Hepatocyte (in vitro differentiated cells): Measurements from ENCODE around the gene TNS2. TPM values are rescaled to one million over a fixed set of nuclear protein-coding genes. Genes with fewer than 3 reads are reported as not detected.

Source experiments
- DNase-seq: peaks from one replicate; pipeline ENCODE4 v3.0.0-alpha.2; 2016; ENCODE audit warnings: low spot score
- H2AFZ ChIP-seq: fragments of 200-600 bp; sonication (generic); 2 replicates; pipeline ENCODE4 v1.6.0; 2016; ENCODE audit warnings: antibody characterized with exemption, mild to moderate bottlenecking
- H3K27ac ChIP-seq: fragments of 200-600 bp; sonication (generic); 2 replicates; pipeline ENCODE4 v1.5.1; 2016; ENCODE audit warnings: mild to moderate bottlenecking
- H3K27me3 ChIP-seq: fragments of 200-600 bp; sonication (generic); 2 replicates; pipeline ENCODE4 v1.6.1; 2016
- H3K36me3 ChIP-seq: fragments of 200-600 bp; sonication (generic); replicated peaks from 2 replicates; pipeline ENCODE4 v1.5.1; 2016; ENCODE audit warnings: low read depth; ENCODE audit not compliant: insufficient read depth
- H3K4me1 ChIP-seq: fragments of 200-600 bp; sonication (generic); 2 replicates; pipeline ENCODE4 v1.5.1; 2016; ENCODE audit warnings: mild to moderate bottlenecking, moderate library complexity; ENCODE audit not compliant: insufficient read depth
- H3K4me2 ChIP-seq: fragments of 200-600 bp; sonication (generic); 2 replicates; pipeline ENCODE4 v1.6.0; 2016
- H3K4me3 ChIP-seq: fragments of 200-600 bp; sonication (generic); 2 replicates; pipeline ENCODE4 v1.5.1; 2016; ENCODE audit warnings: mild to moderate bottlenecking
- H3K79me2 ChIP-seq: fragments of 200-600 bp; sonication (generic); 2 replicates; pipeline ENCODE4 v1.6.0; 2017; ENCODE audit warnings: mild to moderate bottlenecking
- H3K9me2 ChIP-seq: fragments of 200-600 bp; sonication (generic); replicated peaks from 2 replicates; pipeline ENCODE4 v1.6.0; 2017; ENCODE audit warnings: mild to moderate bottlenecking; ENCODE audit not compliant: insufficient read depth
- H3K9me3 ChIP-seq: fragments of 200-600 bp; sonication (generic); 2 replicates; pipeline ENCODE4 v1.5.1; 2016; ENCODE audit warnings: low read depth, mild to moderate bottlenecking
- H4K20me1 ChIP-seq: fragments of 200-600 bp; sonication (generic); 2 replicates; pipeline ENCODE4 v1.6.0; 2016; ENCODE audit warnings: mild to moderate bottlenecking; ENCODE audit not compliant: insufficient read depth, poor library complexity, severe bottlenecking
- EZH2 ChIP-seq: fragments of 200-600 bp; sonication (generic); IDR thresholded peaks from 2 replicates; pipeline ENCODE4 v1.6.1; 2016; ENCODE audit warnings: antibody characterized with exemption, mild to moderate bottlenecking, borderline replicate concordance
- EZH2phosphoT487 ChIP-seq: fragments of 200-600 bp; sonication (generic); IDR thresholded peaks from one replicate; pipeline ENCODE4 v1.6.1; 2018; ENCODE audit warnings: antibody characterized with exemption, mild to moderate bottlenecking, low read depth, moderate library complexity; ENCODE audit not compliant: unreplicated experiment, severe bottlenecking
- WGBS: methylation state at CpG from one replicate; pipeline ENCODE4 v1.1.6; 2016; ENCODE audit warnings: low lambda C conversion rate; ENCODE audit errors: missing lambda C conversion rate; 5-methylcytosine and 5-hydroxymethylcytosine counted together
- polyA plus RNA-seq: library from polyadenylated mRNA; unstranded; fragments of >200 nt; fragmentation: Nextera tagmentation; extraction: Ambion mirVana; gene quantifications from 2 replicates; pipeline ENCODE4 v1.2.1, GENCODE V29; 2016
- total RNA-seq: library from RNA; depleted of rRNA; stranded (reverse); fragments of >200 nt; gene quantifications from 2 replicates; pipeline ENCODE4 v1.2.3, GENCODE V29; 2014
- TF ChIP-seq, protein P1 (sequence below): fragments of 200-600 bp; sonication (generic); IDR thresholded peaks from 2 replicates; pipeline ENCODE4 v1.5.1; 2016; ENCODE audit warnings: antibody characterized with exemption, mild to moderate bottlenecking; ENCODE audit not compliant: poor library complexity

The TNS2 gene
- total and polyA plus RNA-seq, 2 experiments from 2014 or later, result 15.9 to 32.2 TPM

DNA sequence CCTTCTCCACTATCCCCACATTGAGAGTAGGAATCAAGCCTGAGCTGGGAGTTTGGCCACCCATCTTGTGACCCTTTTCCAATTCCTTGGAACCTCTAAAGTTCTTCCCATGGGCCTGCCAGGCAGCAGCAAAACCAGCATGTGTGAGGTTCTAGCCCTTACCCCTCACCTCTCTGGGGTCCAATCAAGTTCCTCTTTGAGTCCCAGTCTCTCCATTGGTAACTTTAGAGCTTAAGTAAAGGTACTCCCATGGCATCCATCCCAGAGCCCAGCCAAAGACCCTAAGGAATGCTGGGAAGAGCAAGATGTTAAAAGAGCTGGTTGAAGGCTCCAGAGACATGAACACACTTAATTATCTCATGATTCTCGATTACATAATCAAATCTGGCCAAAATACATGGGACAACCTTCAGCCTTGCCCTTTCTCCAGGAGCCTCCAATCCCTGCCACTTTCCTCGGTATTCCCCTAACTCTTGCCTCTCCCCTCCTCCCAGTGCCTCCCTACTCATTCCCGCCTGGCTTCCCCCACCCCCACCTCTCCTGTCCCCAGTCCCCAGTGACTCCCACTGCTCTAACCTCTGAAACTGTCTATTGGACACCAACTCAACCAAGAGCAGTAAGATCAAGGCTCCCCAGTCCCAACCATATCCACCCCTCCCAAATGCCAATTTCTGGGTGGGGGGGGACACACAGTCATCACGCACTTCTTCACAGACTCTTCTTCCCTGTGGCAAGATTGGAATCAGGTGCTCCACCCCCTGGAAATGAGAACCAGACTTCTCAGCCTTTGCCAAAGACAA is 4.8 kb upstream of the TNS2 start:
- H3K36me3 ChIP-seq, result no peaks in the 10 kb centered on the region
- TF ChIP-seq EZH2 (no peak), EZH2phosphoT487 (no peak)
- TF ChIP-seq, protein P1, sequence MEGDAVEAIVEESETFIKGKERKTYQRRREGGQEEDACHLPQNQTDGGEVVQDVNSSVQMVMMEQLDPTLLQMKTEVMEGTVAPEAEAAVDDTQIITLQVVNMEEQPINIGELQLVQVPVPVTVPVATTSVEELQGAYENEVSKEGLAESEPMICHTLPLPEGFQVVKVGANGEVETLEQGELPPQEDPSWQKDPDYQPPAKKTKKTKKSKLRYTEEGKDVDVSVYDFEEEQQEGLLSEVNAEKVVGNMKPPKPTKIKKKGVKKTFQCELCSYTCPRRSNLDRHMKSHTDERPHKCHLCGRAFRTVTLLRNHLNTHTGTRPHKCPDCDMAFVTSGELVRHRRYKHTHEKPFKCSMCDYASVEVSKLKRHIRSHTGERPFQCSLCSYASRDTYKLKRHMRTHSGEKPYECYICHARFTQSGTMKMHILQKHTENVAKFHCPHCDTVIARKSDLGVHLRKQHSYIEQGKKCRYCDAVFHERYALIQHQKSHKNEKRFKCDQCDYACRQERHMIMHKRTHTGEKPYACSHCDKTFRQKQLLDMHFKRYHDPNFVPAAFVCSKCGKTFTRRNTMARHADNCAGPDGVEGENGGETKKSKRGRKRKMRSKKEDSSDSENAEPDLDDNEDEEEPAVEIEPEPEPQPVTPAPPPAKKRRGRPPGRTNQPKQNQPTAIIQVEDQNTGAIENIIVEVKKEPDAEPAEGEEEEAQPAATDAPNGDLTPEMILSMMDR, result no peak
- peak overlapping the region; percentile 94 for H3K27ac ChIP-seq
- H3K9me2 ChIP-seq, result no peaks in the 10 kb centered on the region
- DNase-seq, result no peak
- no peaks in the 10 kb centered on the region for H3K9me3 ChIP-seq
- no peaks in the 10 kb centered on the region for H3K27me3 ChIP-seq
- H3K4me1 ChIP-seq, result peaks cover 48% of the 10 kb centered on the region
- H3K4me2 ChIP-seq, result peak overlapping the region; percentile 93
- H3K79me2 ChIP-seq, result peaks cover 17% of the 10 kb centered on the region
- no peak overlapping the region for H3K4me3 ChIP-seq
- H4K20me1 ChIP-seq, result no peaks in the 10 kb centered on the region
- 70% methylated on average over 2 of the region's 4 CpGs for WGBS
- no peak overlapping the region for H2AFZ ChIP-seq

DNA sequence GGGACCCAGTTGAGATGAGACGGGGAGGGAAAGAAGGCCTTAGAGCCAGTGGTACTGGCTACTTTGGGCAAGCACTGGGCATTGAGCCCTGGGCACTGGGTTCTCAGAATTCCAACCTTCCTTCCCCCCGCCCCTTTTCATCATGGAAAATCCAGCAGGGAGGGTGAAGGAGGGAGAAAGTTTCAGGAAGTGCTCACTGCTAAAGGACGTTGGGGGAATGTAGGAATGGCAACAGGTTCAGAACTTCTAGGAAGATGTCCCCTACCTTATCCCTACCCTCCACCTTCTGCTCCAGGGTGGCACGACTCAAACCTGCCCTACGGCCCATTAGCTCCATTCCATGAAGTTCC is 4.2 kb upstream of the TNS2 start:
- TF ChIP-seq EZH2phosphoT487, result no peak
- no peak for TF ChIP-seq EZH2
- TF ChIP-seq, protein P1, result no peak
- 50% methylated on average over 5 of the region's 5 CpGs for WGBS
- Histone ChIP-seq H3K4me1 (peaks cover 53% of the 10 kb centered on the region), H3K36me3 (no peaks in the 10 kb centered on the region), H3K9me2 (no peaks in the 10 kb centered on the region), H3K27me3 (no peaks in the 10 kb centered on the region), H3K27ac (peak overlapping the region; percentile 94), H4K20me1 (no peaks in the 10 kb centered on the region), H3K9me3 (no peaks in the 10 kb centered on the region), H3K4me2 (peak overlapping the region; percentile 93), H2AFZ (no peak overlapping the region), H3K4me3 (peak overlapping the region; percentile 44), H3K79me2 (peaks cover 22% of the 10 kb centered on the region)
- peak; percentile 39 for DNase-seq

DNA sequence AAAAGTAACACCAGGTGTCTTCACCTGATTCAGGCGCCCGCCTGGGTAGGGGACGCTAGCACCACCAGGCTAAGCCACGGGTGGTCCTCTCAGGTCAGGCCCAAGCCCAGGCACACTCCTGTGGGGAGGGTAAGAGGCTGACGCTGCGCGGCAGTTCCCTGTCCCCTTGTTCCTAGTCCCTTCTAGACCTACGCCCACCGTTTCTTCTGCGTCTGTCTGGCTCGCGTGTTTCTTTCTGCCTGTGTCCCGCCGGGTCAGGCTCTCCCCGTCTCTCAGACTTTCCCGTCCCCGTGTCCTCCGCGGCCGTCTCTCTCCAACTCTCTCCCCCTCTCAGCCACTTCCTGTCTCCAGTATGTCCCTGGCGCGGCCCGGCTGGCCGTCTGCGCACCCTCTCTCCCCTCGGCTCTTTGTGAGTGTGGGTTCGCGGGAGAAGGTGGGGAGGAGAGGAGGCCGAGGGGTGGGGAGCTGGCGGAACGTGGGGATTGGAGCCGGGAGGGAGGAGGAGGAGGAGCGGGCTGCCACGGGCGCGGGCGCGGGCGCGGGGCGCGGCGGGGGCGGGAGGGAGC is 3.1 kb upstream of the TNS2 start:
- Histone ChIP-seq H3K9me2 (no peaks in the 10 kb centered on the region), H4K20me1 (no peaks in the 10 kb centered on the region), H3K4me2 (peak overlapping the region; percentile 93), H3K4me1 (peaks cover 64% of the 10 kb centered on the region), H2AFZ (peak overlapping the region; percentile 55), H3K79me2 (peaks cover 30% of the 10 kb centered on the region), H3K27me3 (no peaks in the 10 kb centered on the region), H3K27ac (peak overlapping the region; percentile 94), H3K36me3 (no peaks in the 10 kb centered on the region), H3K9me3 (no peaks in the 10 kb centered on the region), H3K4me3 (peak overlapping the region; percentile 44)
- TF ChIP-seq EZH2, result no peak
- TF ChIP-seq, protein P1, result no peak
- no peak for TF ChIP-seq EZH2phosphoT487
- WGBS, result 1% methylated on average over 28 of the region's 44 CpGs
- DNase-seq, result no peak
